IMR-90 (cell line): ENCODE results near the gene SERPINA1. TPM values are rescaled to one million over a fixed set of nuclear protein-coding genes. Genes with fewer than 3 reads are reported as not detected.

Source experiments
- ATAC-seq: fragments of 200-7000 bp; cut with Tn5 transposase; 2 replicates; pipeline ENCODE4 v1.9.1; 2020; ENCODE audit warnings: low read depth, mild to moderate bottlenecking, moderate library complexity
- BruUV-seq: library from RNA; stranded (reverse); fragments of 400-500 nt; replicated peaks from 2 replicates; lab custom pipeline; 2021; lab: Mats Ljungman, UMichigan
- CTCF ChIA-PET: fragments of 300-600 bp; formaldehyde crosslinking; extraction: SDS; loops from one replicate; lab custom pipeline; 2021; ENCODE audit warnings: antibody characterized with exemption; lab: Yijun Ruan, JAX
- POLR2A ChIA-PET: fragments of 300-600 bp; sonication (Branson Sonifier 250); formaldehyde crosslinking; loops from one replicate; lab custom pipeline; 2022; ENCODE audit warnings: antibody characterized with exemption; ENCODE audit not compliant: unreplicated experiment; lab: Charles Lee
- DNase-seq: peaks from one replicate; pipeline ENCODE4 v3.0.0; 2013
- H2AFZ ChIP-seq: replicated peaks from 2 replicates; pipeline ENCODE3; 2013; ENCODE audit warnings: low read length, mild to moderate bottlenecking; ENCODE audit not compliant: poor library complexity
- H2AK5ac ChIP-seq: 2 replicates; pipeline ENCODE4 v1.6.1; 2013; ENCODE audit warnings: low read depth, low read length, inconsistent platforms
- H2AK9ac ChIP-seq: replicated peaks from 2 replicates; pipeline ENCODE3; 2013; ENCODE audit warnings: mild to moderate bottlenecking, low read depth, low read length, moderate library complexity; ENCODE audit not compliant: poor library complexity
- H2BK120ac ChIP-seq: 2 replicates; pipeline ENCODE4 v1.6.1; 2013; ENCODE audit warnings: low read depth, low read length, inconsistent platforms
- H2BK15ac ChIP-seq: 3 replicates; pipeline ENCODE4 v1.6.1; 2013; ENCODE audit warnings: low read depth, low read length, inconsistent platforms
- H2BK20ac ChIP-seq: 2 replicates; pipeline ENCODE4 v1.6.1; 2013; ENCODE audit warnings: low read depth, mild to moderate bottlenecking, inconsistent platforms, low read length, moderate library complexity
- H2BK5ac ChIP-seq: 2 replicates; pipeline ENCODE4 v1.6.1; 2013; ENCODE audit warnings: mild to moderate bottlenecking, low read depth, low read length, inconsistent platforms; ENCODE audit not compliant: poor library complexity, severe bottlenecking
- H3K14ac ChIP-seq: replicated peaks from 2 replicates; pipeline ENCODE4 v1.6.1; 2013; ENCODE audit warnings: low read depth, low read length, inconsistent platforms
- H3K18ac ChIP-seq: 2 replicates; pipeline ENCODE4 v1.6.1; 2013; ENCODE audit warnings: low read depth, low read length, control low read depth
- H3K23ac ChIP-seq: 2 replicates; pipeline ENCODE4 v1.6.1; 2013; ENCODE audit warnings: low read depth, low read length, inconsistent platforms
- H3K27ac ChIP-seq: 2 replicates; pipeline ENCODE4 v1.5.1; 2013; ENCODE audit warnings: mild to moderate bottlenecking, control low read depth, low read length; ENCODE audit not compliant: insufficient read depth
- H3K27me3 ChIP-seq: 2 replicates; pipeline ENCODE4 v1.6.1; 2013; ENCODE audit warnings: low read length; ENCODE audit not compliant: control insufficient read depth, insufficient read depth
- H3K36me3 ChIP-seq: 2 replicates; pipeline ENCODE4 v1.6.1; 2013; ENCODE audit warnings: low read length, mixed read lengths; ENCODE audit not compliant: control insufficient read depth, insufficient read depth
- H3K4ac ChIP-seq: 2 replicates; pipeline ENCODE4 v1.6.1; 2013; ENCODE audit warnings: low read depth, low read length, inconsistent platforms
- H3K4me1 ChIP-seq: 2 replicates; pipeline ENCODE4 v1.6.1; 2013; ENCODE audit warnings: low read length, mixed read lengths; ENCODE audit not compliant: control insufficient read depth, insufficient read depth
- H3K4me2 ChIP-seq: 2 replicates; pipeline ENCODE4 v1.6.1; 2013; ENCODE audit warnings: low read depth, mild to moderate bottlenecking, control low read depth, low read length, moderate library complexity
- H3K4me3 ChIP-seq: 2 replicates; pipeline ENCODE4 v1.5.1; 2013; ENCODE audit warnings: low read depth, mild to moderate bottlenecking, control low read depth, low read length, moderate library complexity; ENCODE audit not compliant: insufficient read depth
- H3K56ac ChIP-seq: 2 replicates; pipeline ENCODE4 v1.6.1; 2013; ENCODE audit warnings: low read length, inconsistent platforms; ENCODE audit not compliant: insufficient read depth; ENCODE audit errors: extremely low read depth
- H3K79me1 ChIP-seq, 2 experiments: 2 replicates each; pipeline ENCODE4 v1.6.1; 2013; ENCODE audit warnings: low read length in 2 of 2, inconsistent platforms in 1 of 2, low read depth in 1 of 2
- H3K9ac ChIP-seq: 2 replicates; pipeline ENCODE4 v1.6.1; 2013; ENCODE audit warnings: low read depth, low read length, control low read depth
- H3K9me1 ChIP-seq: 2 replicates; pipeline ENCODE4 v1.6.1; 2013; ENCODE audit warnings: low read length, inconsistent platforms; ENCODE audit not compliant: insufficient read depth
- H3K9me3 ChIP-seq: 2 replicates; pipeline ENCODE4 v1.6.1; 2013; ENCODE audit warnings: low read length; ENCODE audit not compliant: control insufficient read depth, insufficient read depth
- H4K20me1 ChIP-seq: 2 replicates; pipeline ENCODE4 v1.6.1; 2013; ENCODE audit warnings: low read length, inconsistent platforms; ENCODE audit not compliant: insufficient read depth
- H4K5ac ChIP-seq: 2 replicates; pipeline ENCODE4 v1.6.1; 2013; ENCODE audit warnings: mild to moderate bottlenecking, low read depth, low read length, control low read depth
- H4K8ac ChIP-seq, 2 experiments: 2 replicates each; pipeline ENCODE4 v1.6.1; 2013; ENCODE audit warnings: low read depth in 2 of 2, low read length in 2 of 2, control low read depth in 1 of 2, inconsistent platforms in 1 of 2
- H4K91ac ChIP-seq: 2 replicates; pipeline ENCODE4 v1.6.1; 2013; ENCODE audit warnings: low read depth, low read length, inconsistent platforms; ENCODE audit not compliant: insufficient read depth
- BHLHE40 ChIP-seq: fragments of 150-350 bp; IDR thresholded peaks from 2 replicates; pipeline ENCODE4 v1.6.1; 2016; ENCODE audit warnings: mild to moderate bottlenecking, low read depth, low read length
- CEBPB ChIP-seq: IDR thresholded peaks from 2 replicates; pipeline ENCODE4 v1.6.1; 2012; ENCODE audit warnings: low read depth, low read length, improper control_type of control experiment
- CHD1 ChIP-seq: IDR thresholded peaks from 2 replicates; pipeline ENCODE4 v1.6.1; 2012; ENCODE audit warnings: low read depth, low read length, improper control_type of control experiment
- CTCF ChIP-seq: conservative IDR thresholded peaks from 2 replicates; pipeline ENCODE4 v1.5.1; 2012; ENCODE audit warnings: mild to moderate bottlenecking, low read depth, low read length, improper control_type of control experiment
- FOS ChIP-seq: fragments of 150-350 bp; IDR thresholded peaks from 2 replicates; pipeline ENCODE4 v1.6.1; 2016; ENCODE audit warnings: low read depth, low read length
- MAFK ChIP-seq: IDR thresholded peaks from 2 replicates; pipeline ENCODE4 v1.6.1; 2012; ENCODE audit warnings: low read depth, low read length, improper control_type of control experiment
- MAZ ChIP-seq: IDR thresholded peaks from 2 replicates; pipeline ENCODE4 v1.6.1; 2012; ENCODE audit warnings: low read depth, mild to moderate bottlenecking, low read length, improper control_type of control experiment, moderate library complexity, borderline replicate concordance
- MXI1 ChIP-seq: IDR thresholded peaks from 2 replicates; pipeline ENCODE4 v1.6.1; 2012; ENCODE audit warnings: low read depth, mild to moderate bottlenecking, low read length, moderate library complexity, borderline replicate concordance
- NFE2L2 ChIP-seq: fragments of 150-350 bp; IDR thresholded peaks from 2 replicates; pipeline ENCODE4 v1.6.1; 2016; ENCODE audit warnings: low read depth, mild to moderate bottlenecking, low read length
- POLR2A ChIP-seq: IDR thresholded peaks from 2 replicates; pipeline ENCODE4 v1.6.1; 2012; ENCODE audit warnings: mild to moderate bottlenecking, low read depth, low read length
- RAD21 ChIP-seq: IDR thresholded peaks from 2 replicates; pipeline ENCODE4 v1.6.1; 2012; ENCODE audit warnings: low read length, improper control_type of control experiment
- RCOR1 ChIP-seq: IDR thresholded peaks from 2 replicates; pipeline ENCODE4 v1.6.1; 2012; ENCODE audit warnings: mild to moderate bottlenecking, low read length, improper control_type of control experiment; ENCODE audit not compliant: insufficient replicate concordance
- RFX5 ChIP-seq: IDR thresholded peaks from 2 replicates; pipeline ENCODE4 v1.8.0; 2012; ENCODE audit warnings: low read depth, mild to moderate bottlenecking, low read length, moderate library complexity
- SMC3 ChIP-seq: fragments of 150-350 bp; IDR thresholded peaks from 2 replicates; pipeline ENCODE4 v1.6.1; 2016; ENCODE audit warnings: low read depth, mild to moderate bottlenecking, antibody characterized with exemption, low read length, moderate library complexity
- whole genome bisulfite sequencing, 2 experiments: methylation state at CpG; one replicate each; pipeline versions ENCODE4 v1.1.5 to v1.1.7; 2013; ENCODE audit warnings: missing lambda C conversion rate in 2 of 2; ENCODE audit not compliant: insufficient read length in 1 of 2; ENCODE audit errors: extremely low coverage in 2 of 2; 5-methylcytosine and 5-hydroxymethylcytosine counted together
- dilution Hi-C: fragments of 300-500 bp; cut with HindIII; formaldehyde crosslinking; loops from one replicate; pipeline ENCODE4 v1.14.3; 2018; ENCODE audit warnings: low sequenced_read_pairs; ENCODE audit not compliant: unreplicated experiment
- in situ Hi-C: fragments of 300-500 bp; cut with MboI; formaldehyde crosslinking; loops from 3 replicates; pipeline ENCODE4 v1.14.3; 2019; ENCODE audit warnings: low sequenced_read_pairs, inconsistent platforms, mixed read lengths
- intact Hi-C: fragments of 100-400 bp; cut with micrococcal nuclease; formaldehyde crosslinking; loops from 2 replicates; pipeline ENCODE4 v1.10.0; 2022
- polyA plus RNA-seq, 3 experiments: library from polyadenylated mRNA; depleted of rRNA; stranded (reverse); fragments of >200 nt; gene quantifications; 2 replicates each; pipeline ENCODE4 v1.2.3, GENCODE V29; 2012; ENCODE audit warnings: low replicate concordance in 1 of 3
- total RNA-seq: library from RNA; depleted of rRNA; stranded (reverse); fragments of >200 nt; gene quantifications from 2 replicates; pipeline ENCODE4 v1.2.3, GENCODE V29; 2012
- TF ChIP-seq, protein P1 (sequence below): fragments of 150-350 bp; IDR thresholded peaks from 2 replicates; pipeline ENCODE4 v1.6.1; 2017; ENCODE audit warnings: mild to moderate bottlenecking, antibody characterized with exemption, low read length, low read depth

SERPINA1 gene
- total and polyA plus RNA-seq, 2 of the 4 experiments (the other 2 are of a cell fraction), result 0.54 to 1.2 TPM

DNA sequence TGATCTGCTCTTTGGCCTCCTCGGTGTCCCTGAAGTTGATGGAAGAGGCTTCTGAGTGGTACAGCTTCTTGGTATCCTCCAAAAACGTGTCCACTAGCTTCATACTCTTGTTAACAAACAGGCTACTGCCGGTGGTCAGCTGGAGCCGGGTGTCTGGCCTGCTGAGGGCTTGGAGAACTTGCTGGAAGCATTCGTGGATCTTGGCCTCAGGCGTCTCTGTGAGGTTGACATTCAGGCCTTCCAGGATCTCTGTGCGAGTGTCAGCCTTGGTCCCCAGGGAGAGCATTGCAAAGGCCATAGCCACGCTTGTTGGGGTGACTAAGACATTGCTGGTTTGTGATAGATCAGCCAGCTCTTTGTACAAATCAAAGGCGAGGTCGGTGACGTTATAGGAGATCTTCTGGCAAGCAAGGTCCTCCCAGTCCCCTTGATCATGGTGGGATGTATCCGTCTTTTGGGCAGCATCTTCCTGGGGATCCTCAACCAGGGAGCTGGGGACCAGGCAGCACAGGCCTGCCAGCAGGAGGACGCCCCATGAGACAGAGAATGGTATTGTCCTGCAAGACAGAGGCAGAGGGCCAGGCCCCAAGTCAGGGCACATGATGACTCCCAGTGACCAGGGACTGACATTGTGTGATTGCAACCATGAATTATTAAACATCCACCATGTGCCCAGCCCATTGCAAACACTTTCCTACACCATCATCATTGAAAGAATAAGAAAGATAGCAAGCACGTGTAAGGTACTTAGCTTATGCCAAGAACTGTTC lies 22.1 kb downstream of the SERPINA1 start, which contains the start of gene SERPINA2:
SERPINA2 (minus strand) TSS at position 553 of the 770 bp plus-strand sequence.
- dilution Hi-C loops, result no loop called here
- Histone ChIP-seq H3K14ac (no peak within 1 kb of the TSS), H4K91ac (no peak within 1 kb of the TSS), H4K8ac (no peak within 1 kb of the TSS), H4K5ac (no peak within 1 kb of the TSS), H3K36me3 (no peaks in the 10 kb centered on the region), H3K18ac (no peak within 1 kb of the TSS), H2AFZ (peak within 1 kb of the TSS; percentile 19), H3K9me3 (no peaks in the 10 kb centered on the region), H3K9me1 (0 out of 2 replicates have a peak, but pooled peaks cover 4% of the 10 kb centered on the region), H3K56ac (no peak within 1 kb of the TSS), H3K4me1 (no peaks in the 10 kb centered on the region), H2BK15ac (no peak within 1 kb of the TSS), H2BK120ac (no peak within 1 kb of the TSS), H3K23ac (no peak within 1 kb of the TSS), H2BK20ac (no peak within 1 kb of the TSS), H3K9ac (no peak within 1 kb of the TSS), H3K27me3 (no peaks in the 10 kb centered on the region; the same call in 1 of the 2 replicates), H2AK9ac (no peak within 1 kb of the TSS), H3K27ac (no peak within 1 kb of the TSS), H2AK5ac (no peak within 1 kb of the TSS), H3K4me2 (no peak within 1 kb of the TSS), H3K79me1 (no peaks in the 10 kb centered on the region), H3K4ac (no peak within 1 kb of the TSS), H2BK5ac (no peak within 1 kb of the TSS), H3K4me3 (no peak within 1 kb of the TSS), H4K20me1 (no peaks in the 10 kb centered on the region)
- intact Hi-C loops, result no loop called here
- BruUV-seq, result no TSS peak
- DNase-seq (no peak), ATAC-seq (no peak)
- in situ Hi-C loops, result no loop called here
- CTCF ChIA-PET, result no interaction called here
- 73% methylated on average over 5 of the region's 14 CpGs; no CpG with 5 or more reads in 1 of the 2 experiments for WGBS, 2 experiments
- POLR2A ChIA-PET, result no interaction called here
- no peak for TF ChIP-seq CEBPB
- no peak for TF ChIP-seq MAFK
- TF ChIP-seq MAZ, result no peak
- TF ChIP-seq RAD21, result no peak
- no peak for TF ChIP-seq RFX5
- TF ChIP-seq POLR2A, result no peak
- no peak for TF ChIP-seq SMC3
- TF ChIP-seq MXI1, result no peak
- TF ChIP-seq, protein P1, sequence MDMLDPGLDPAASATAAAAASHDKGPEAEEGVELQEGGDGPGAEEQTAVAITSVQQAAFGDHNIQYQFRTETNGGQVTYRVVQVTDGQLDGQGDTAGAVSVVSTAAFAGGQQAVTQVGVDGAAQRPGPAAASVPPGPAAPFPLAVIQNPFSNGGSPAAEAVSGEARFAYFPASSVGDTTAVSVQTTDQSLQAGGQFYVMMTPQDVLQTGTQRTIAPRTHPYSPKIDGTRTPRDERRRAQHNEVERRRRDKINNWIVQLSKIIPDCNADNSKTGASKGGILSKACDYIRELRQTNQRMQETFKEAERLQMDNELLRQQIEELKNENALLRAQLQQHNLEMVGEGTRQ, result no peak
- TF ChIP-seq BHLHE40, result no peak
- no peak for TF ChIP-seq CTCF
- TF ChIP-seq CHD1, result no peak
- no peak for TF ChIP-seq FOS
- TF ChIP-seq RCOR1, result no peak
- no peak for TF ChIP-seq NFE2L2
